Liver (tissue), 9 donors: ENCODE data around the gene AMMECR1. TPM values are rescaled to one million over a fixed set of nuclear protein-coding genes. Genes with fewer than 3 reads are reported as not detected.

Experiments used
- DNase-seq: peaks from one replicate; pipeline ENCODE4 v3.0.0-alpha.2; 2017; ENCODE audit warnings: low spot score
- H3K27ac ChIP-seq, 2 donors: one replicate each; pipeline ENCODE4 v1.7.0; 2013; ENCODE audit warnings: inconsistent platforms in 2 of 2, low read length in 2 of 2, control low read depth in 1 of 2, low read depth in 1 of 2, mild to moderate bottlenecking in 1 of 2
- H3K27me3 ChIP-seq, 4 donors: one replicate each; pipeline versions ENCODE4 v1.6.1 to v1.7.0; 2013; ENCODE audit warnings: low read length in 3 of 4, inconsistent platforms in 1 of 4, mild to moderate bottlenecking in 1 of 4, moderate library complexity in 1 of 4; ENCODE audit not compliant: control insufficient read depth in 4 of 4, insufficient read depth in 4 of 4
- H3K36me3 ChIP-seq, 4 donors: one replicate each; pipeline versions ENCODE4 v1.6.1 to v1.7.0; 2013; ENCODE audit warnings: low read length in 3 of 4, mild to moderate bottlenecking in 3 of 4, low read depth in 1 of 4, moderate library complexity in 1 of 4; ENCODE audit not compliant: control insufficient read depth in 4 of 4, insufficient read depth in 3 of 4
- H3K4me1 ChIP-seq, 4 donors: one replicate each; pipeline versions ENCODE4 v1.6.1 to v1.7.0; 2013; ENCODE audit warnings: low read length in 3 of 4, mild to moderate bottlenecking in 3 of 4, moderate library complexity in 1 of 4; ENCODE audit not compliant: control insufficient read depth in 4 of 4, insufficient read depth in 4 of 4
- H3K4me3 ChIP-seq, 3 donors: one replicate each; pipeline versions ENCODE4 v1.6.1 to v1.7.0; 2013; ENCODE audit warnings: low read length in 3 of 3, control low read depth in 1 of 3, low read depth in 1 of 3, mild to moderate bottlenecking in 1 of 3
- H3K9ac ChIP-seq, 2 donors: one replicate each; pipeline ENCODE4 v1.7.0; 2013; ENCODE audit warnings: low read length in 2 of 2, mild to moderate bottlenecking in 2 of 2, moderate library complexity in 2 of 2, control low read depth in 1 of 2, low read depth in 1 of 2
- H3K9me3 ChIP-seq, 4 donors: one replicate each; pipeline versions ENCODE4 v1.6.1 to v1.7.0; 2013; ENCODE audit warnings: low read length in 3 of 4; ENCODE audit not compliant: control insufficient read depth in 4 of 4
- CTCF ChIP-seq: fragments of 150-350 bp; IDR thresholded peaks from 2 replicates; pipeline ENCODE4 v1.5.1; 2017; ENCODE audit warnings: improper control_type of control experiment, low read depth, low read length; ENCODE audit not compliant: missing input control
- EGR1 ChIP-seq, 2 donors: IDR thresholded peaks; 2 replicates each; pipeline ENCODE4 v1.6.1; 2016 to 2018; ENCODE audit warnings: antibody characterized with exemption in 2 of 2, low read depth in 2 of 2
- FOXA1 ChIP-seq: IDR thresholded peaks from 2 replicates; pipeline ENCODE4 v1.6.1; 2016; ENCODE audit warnings: antibody characterized with exemption
- FOXA2 ChIP-seq: IDR thresholded peaks from 2 replicates; pipeline ENCODE4 v1.6.1; 2016; ENCODE audit warnings: antibody characterized with exemption
- HNF4A ChIP-seq, 2 donors: conservative IDR thresholded peaks; 2 replicates each; pipeline ENCODE4 v1.6.1; 2016; ENCODE audit warnings: antibody characterized with exemption in 2 of 2, mild to moderate bottlenecking in 2 of 2
- JUND ChIP-seq, 2 donors: IDR thresholded peaks; 2 replicates each; pipeline ENCODE4 v1.6.1; 2016; ENCODE audit warnings: antibody characterized with exemption in 2 of 2
- MAX ChIP-seq: IDR thresholded peaks from 2 replicates; pipeline ENCODE4 v1.6.1; 2016; ENCODE audit warnings: antibody characterized with exemption
- NR2F2 ChIP-seq: IDR thresholded peaks from 2 replicates; pipeline ENCODE4 v1.6.1; 2016; ENCODE audit warnings: antibody characterized with exemption
- RXRA ChIP-seq, 2 donors: IDR thresholded peaks; 2 replicates each; pipeline ENCODE4 v1.6.1; 2017 to 2018; ENCODE audit warnings: antibody characterized with exemption in 2 of 2, mild to moderate bottlenecking in 1 of 2
- SP1 ChIP-seq: IDR thresholded peaks from 2 replicates; pipeline ENCODE4 v1.6.1; 2018; ENCODE audit warnings: antibody characterized with exemption, mild to moderate bottlenecking
- TAF1 ChIP-seq: conservative IDR thresholded peaks from 2 replicates; pipeline ENCODE4 v1.6.1; 2016; ENCODE audit warnings: antibody characterized with exemption, mild to moderate bottlenecking
- ZBTB33 ChIP-seq: IDR thresholded peaks from 2 replicates; pipeline ENCODE4 v1.6.1; 2016; ENCODE audit warnings: antibody characterized with exemption
- WGBS: extraction: QIAGEN DNeasy Blood & Tissue Kit; methylation state at CpG from one replicate; pipeline ENCODE4 v1.1.7; 2013; 5-methylcytosine and 5-hydroxymethylcytosine counted together
- polyA plus RNA-seq, 2 donors: library from polyadenylated mRNA; stranded (reverse) in 1 of 2; unstranded in 1 of 2; fragments of 200-250 nt in 1 of 2; fragments of >200 nt in 1 of 2; fragmentation: Nextera tagmentation in 1 of 2; extraction: Ambion mirVana in 1 of 2; gene quantifications; one replicate each; pipeline versions ENCODE4 v1.2.1 to v1.2.3, GENCODE V29; 2013 to 2015
- total RNA-seq, 2 donors: library from RNA; depleted of rRNA; stranded (reverse); fragments of >200 nt; gene quantifications; one replicate each; pipeline ENCODE4 v1.2.3, GENCODE V29; 2014
- TF ChIP-seq, protein P1 (sequence below): IDR thresholded peaks from 2 replicates; pipeline ENCODE4 v1.6.1; 2016; ENCODE audit warnings: antibody characterized with exemption, mild to moderate bottlenecking
- TF ChIP-seq, protein P2 (sequence below): IDR thresholded peaks from 2 replicates; pipeline ENCODE4 v1.6.1; 2016; ENCODE audit warnings: antibody characterized with exemption
- donor health status: healthy.
- donor health status: healthy.
- donor health status: healthy.
- donor health status: healthy.
- donor health status: healthy.

Gene AMMECR1
- total and polyA plus RNA-seq, 4 donors = 1.7 to 30.9 (median 3.6) TPM

- TF ChIP-seq MAX = no peak
Observed at GRCh38 chrX:110317061-110317819, 645 bp downstream of the AMMECR1 start (continued).

- Histone ChIP-seq H3K4me1 (peaks cover 0 to 3% (median 1%) of the 10 kb centered on the region in 4 donors), H3K4me3 (peak overlapping the region; percentile 68 to 89 (median 87)), H3K36me3 (no peaks in the 10 kb centered on the region), H3K27ac (no peak overlapping the region), H3K9ac (peak overlapping the region in 1 of 2 donors; percentile 53), H3K27me3 (peaks cover 0 to 3% (median 0%) of the 10 kb centered on the region in 4 donors), H3K9me3 (no peaks in the 10 kb centered on the region)
- 14% methylated on average over 12 of the region's 12 CpGs for WGBS
- TF ChIP-seq MAX (no peak), ZBTB33 (no peak), NR2F2 (no peak), HNF4A (conservative IDR thresholded peaks at IDR 0.05) (no peak), SP1 (no peak), JUND (IDR thresholded peaks at IDR 0.05) (no peak), TAF1 (no peak), FOXA2 (no peak), RXRA (IDR thresholded peaks at IDR 0.05) (no peak), CTCF (no peak), EGR1 (IDR thresholded peaks at IDR 0.05; ENCODE audit: low read depth in 2 of 2) (no peak), FOXA1 (no peak)
- TF ChIP-seq, protein P1, sequence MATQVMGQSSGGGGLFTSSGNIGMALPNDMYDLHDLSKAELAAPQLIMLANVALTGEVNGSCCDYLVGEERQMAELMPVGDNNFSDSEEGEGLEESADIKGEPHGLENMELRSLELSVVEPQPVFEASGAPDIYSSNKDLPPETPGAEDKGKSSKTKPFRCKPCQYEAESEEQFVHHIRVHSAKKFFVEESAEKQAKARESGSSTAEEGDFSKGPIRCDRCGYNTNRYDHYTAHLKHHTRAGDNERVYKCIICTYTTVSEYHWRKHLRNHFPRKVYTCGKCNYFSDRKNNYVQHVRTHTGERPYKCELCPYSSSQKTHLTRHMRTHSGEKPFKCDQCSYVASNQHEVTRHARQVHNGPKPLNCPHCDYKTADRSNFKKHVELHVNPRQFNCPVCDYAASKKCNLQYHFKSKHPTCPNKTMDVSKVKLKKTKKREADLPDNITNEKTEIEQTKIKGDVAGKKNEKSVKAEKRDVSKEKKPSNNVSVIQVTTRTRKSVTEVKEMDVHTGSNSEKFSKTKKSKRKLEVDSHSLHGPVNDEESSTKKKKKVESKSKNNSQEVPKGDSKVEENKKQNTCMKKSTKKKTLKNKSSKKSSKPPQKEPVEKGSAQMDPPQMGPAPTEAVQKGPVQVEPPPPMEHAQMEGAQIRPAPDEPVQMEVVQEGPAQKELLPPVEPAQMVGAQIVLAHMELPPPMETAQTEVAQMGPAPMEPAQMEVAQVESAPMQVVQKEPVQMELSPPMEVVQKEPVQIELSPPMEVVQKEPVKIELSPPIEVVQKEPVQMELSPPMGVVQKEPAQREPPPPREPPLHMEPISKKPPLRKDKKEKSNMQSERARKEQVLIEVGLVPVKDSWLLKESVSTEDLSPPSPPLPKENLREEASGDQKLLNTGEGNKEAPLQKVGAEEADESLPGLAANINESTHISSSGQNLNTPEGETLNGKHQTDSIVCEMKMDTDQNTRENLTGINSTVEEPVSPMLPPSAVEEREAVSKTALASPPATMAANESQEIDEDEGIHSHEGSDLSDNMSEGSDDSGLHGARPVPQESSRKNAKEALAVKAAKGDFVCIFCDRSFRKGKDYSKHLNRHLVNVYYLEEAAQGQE = no peak
- TF ChIP-seq, protein P2, sequence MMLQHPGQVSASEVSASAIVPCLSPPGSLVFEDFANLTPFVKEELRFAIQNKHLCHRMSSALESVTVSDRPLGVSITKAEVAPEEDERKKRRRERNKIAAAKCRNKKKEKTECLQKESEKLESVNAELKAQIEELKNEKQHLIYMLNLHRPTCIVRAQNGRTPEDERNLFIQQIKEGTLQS = no peak
- no peak for DNase-seq
Observed at GRCh38 chrX:110316351-110317060, 1.4 kb downstream of the AMMECR1 start.
